GM18951 (cell line): ENCODE measurements around the gene RGPD4.
"Not testable (repeated sequence)": the region's sequence is repeated elsewhere in the genome, so short reads cannot be mapped to it uniquely, and the experiment has no call there.

Experiments used
- POLR2A ChIP-seq: IDR thresholded peaks from 4 replicates; pipeline ENCODE4 v1.6.1; 2011; ENCODE audit warnings: mild to moderate bottlenecking; ENCODE audit not compliant: insufficient read length, insufficient read depth; ENCODE audit errors: extremely low read depth
- in situ Hi-C: fragments of 300-500 bp; cut with MboI; formaldehyde crosslinking; loops from one replicate; pipeline ENCODE4 v1.12.0; 2022; ENCODE audit warnings: low sequenced_read_pairs, mixed read lengths, inconsistent platforms; ENCODE audit not compliant: unreplicated experiment

RGPD4 gene

DNA sequence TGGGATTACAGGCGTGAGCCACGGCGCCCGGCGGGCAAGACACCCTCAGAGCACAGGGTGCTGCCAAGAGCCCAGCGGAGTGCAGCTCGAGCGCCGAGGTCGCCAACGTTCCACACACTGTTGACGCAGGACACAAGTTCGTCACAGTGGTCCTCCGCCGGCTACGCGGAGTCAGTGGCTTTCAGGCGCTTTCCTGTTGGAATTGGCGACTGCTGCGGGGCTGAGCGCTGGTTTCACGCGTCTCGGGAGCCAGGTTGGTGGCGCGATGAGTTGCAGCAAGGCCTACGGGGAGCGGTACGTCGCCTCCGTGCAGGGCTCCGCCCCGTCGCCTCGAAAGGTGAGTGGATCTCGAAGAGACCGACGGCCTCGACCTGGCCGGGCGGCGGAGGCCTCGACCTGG lies at the start of gene RGPD4:
RGPD4 (plus strand) TSS at position 144 of the 400 bp plus-strand sequence; CDS start at position 266, 122 bp downstream.
- in situ Hi-C loops, result not testable (repeated sequence)

DNA sequence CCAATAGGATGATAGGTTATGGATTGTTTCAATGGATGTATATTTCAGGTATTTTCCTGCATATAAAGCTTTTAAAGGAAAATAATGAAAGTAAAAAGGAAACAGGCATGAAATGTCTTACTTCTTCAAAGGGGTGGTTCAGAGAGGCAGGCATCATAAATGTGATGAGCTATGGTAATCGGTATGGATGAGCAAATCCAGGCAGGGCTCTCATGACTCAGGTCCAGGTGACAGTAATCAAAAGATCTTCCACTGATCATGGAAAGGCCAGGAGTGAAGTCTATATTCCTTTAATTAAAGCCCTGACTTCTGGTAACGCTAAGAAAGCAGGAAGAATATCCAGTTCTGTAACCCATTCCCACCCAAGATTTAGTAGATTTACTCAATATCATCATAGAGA lies 48.7 kb upstream of the RGPD4 start:
- in situ Hi-C loops, result no loop called here
- TF ChIP-seq POLR2A, result no peak

GRCh38 chr2:107785756-107786155 lies 40.9 kb upstream of the RGPD4 start:
- no peak for TF ChIP-seq POLR2A
- in situ Hi-C loops, result no loop called here

- no peak for TF ChIP-seq POLR2A
- in situ Hi-C loops, result no loop called here
Measured at GRCh38 chr2:107790837-107791236, 35.9 kb upstream of the RGPD4 start.

GRCh38 chr2:107801498-107801897 lies 25.2 kb upstream of the RGPD4 start:
- TF ChIP-seq POLR2A, result no peak

GRCh38 chr2:107804608-107805498 lies 21.8 kb upstream of the RGPD4 start:
- in situ Hi-C loops, result no loop called here
- TF ChIP-seq POLR2A, result no peak

More at GRCh38 chr2:107801498-107801897, 25.2 kb upstream of the RGPD4 start:
- in situ Hi-C loops, result no loop called here

DNA sequence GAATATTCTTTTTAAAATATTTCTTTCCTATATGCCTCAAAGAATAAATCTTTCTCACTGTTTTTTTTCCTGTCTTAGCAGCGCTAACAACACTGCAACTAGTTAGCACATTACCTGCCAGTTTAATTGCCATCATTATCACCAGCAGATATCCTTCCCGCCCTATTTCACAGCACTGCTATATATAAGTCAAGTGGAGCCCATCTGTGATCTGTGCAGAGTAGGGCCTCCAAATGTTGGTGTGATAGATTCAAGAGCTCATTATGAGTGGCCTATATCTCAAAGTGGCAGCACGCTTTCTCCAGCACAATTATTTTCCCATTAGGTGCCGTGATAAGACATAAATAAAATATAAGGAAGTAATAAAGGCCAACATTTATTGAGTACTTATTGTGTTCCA lies 19.8 kb upstream of the RGPD4 start:
- in situ Hi-C loops, result no loop called here
- TF ChIP-seq POLR2A, result no peak

DNA sequence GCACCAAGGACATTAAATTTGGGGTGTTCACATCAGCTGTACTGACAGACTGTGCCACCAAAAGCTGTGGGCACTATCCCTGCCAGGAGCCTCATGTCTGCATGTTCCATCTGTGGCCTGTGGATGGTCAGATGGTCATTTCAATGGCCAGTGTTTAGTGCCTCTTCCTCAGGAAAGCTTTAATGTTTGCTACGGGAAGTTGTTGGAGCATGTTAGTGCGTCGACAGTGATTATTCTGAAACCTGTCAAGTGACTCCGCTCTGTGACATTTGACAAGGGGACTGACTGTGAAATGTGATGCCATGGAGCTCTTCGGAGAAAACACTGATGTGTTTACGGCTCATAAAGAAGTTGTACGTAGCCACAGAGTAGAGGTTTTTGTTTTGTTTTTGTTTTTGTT lies 18.7 kb upstream of the RGPD4 start:
- no peak for TF ChIP-seq POLR2A
- in situ Hi-C loops, result no loop called here

DNA sequence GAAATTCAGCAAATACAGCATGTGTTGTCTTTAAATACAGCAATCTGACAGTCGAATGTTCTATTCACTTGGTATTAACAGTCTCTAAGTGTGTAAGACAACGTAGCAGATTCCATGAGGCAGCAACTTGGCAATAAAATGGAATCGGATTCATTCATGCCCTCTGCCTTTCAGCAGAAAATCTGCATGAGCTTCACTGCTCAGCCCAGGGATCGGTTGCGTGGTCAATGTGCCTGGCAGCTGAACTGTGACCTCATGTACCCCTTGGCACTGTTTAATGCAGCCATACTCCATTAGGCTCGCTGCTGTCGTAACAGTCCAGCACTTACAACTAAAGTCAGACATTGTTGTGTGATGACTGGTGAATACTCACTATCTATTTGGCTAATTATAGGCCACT lies 17.7 kb upstream of the RGPD4 start:
- in situ Hi-C loops, result no loop called here
- no peak for TF ChIP-seq POLR2A

- in situ Hi-C loops, result no loop called here
- TF ChIP-seq POLR2A, result no peak
Measured at GRCh38 chr2:107809835-107810234, 16.9 kb upstream of the RGPD4 start.

DNA sequence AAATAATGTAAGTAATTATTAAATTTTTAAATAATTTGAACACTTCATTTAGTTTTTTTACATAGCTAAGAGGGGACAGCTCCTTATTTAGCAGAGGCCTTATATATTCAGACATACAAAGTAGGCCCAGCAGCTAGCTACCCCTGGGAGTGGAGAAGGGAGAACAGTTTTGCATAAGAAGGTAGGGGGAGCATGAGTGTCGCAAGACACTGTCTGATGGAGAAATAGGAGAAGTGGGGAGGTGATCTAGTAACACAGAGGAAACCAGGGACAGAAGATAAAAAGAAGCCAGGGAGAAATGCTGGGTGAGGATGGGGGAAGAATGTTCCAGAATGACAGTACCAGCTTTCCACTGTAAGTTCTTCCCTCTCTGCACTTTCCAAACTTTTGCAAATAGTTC lies 16.0 kb upstream of the RGPD4 start:
- in situ Hi-C loops, result no loop called here
- TF ChIP-seq POLR2A, result no peak

GRCh38 chr2:107811411-107811810 lies 15.3 kb upstream of the RGPD4 start:
- in situ Hi-C loops, result no loop called here
- no peak for TF ChIP-seq POLR2A

DNA sequence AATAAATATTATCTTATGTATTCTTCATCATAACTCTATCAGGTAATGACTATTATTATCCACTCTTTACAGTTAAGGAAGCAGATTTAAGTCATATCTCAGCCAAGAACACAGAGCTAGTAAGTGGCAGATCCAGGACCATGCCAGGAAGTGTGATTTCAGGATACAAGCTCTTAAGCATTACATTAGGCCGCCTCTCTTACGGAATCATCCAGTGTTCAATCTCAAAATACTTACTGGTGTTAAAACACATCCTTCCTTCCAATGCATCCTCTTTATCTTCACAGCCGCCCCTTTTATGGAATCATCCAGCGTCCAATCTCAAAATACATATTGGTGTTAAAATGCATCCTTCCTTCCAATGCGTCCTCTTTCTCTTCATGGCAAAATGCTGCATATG lies 14.7 kb upstream of the RGPD4 start:
- in situ Hi-C loops, result no loop called here
- TF ChIP-seq POLR2A, result no peak

DNA sequence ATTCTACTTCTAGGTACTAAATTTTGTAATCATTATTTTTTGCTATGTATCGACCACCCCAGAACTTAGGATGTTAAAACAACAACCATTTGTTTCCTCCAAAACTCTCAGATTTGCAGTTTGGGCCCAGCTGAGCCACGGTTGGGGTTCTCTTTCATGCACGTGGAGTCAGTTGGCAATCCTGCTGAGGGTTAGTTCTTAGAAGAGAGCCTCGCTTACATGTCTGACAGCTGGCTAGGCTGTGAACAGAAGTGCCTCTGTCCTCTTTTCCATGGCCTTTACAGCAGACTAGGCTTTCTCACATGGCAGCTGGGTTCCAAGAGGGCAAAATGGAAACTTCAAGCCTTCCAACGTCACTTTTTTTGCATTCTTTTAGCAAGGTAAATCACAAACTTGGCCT lies 9.3 kb upstream of the RGPD4 start:
- no peak for TF ChIP-seq POLR2A
- in situ Hi-C loops, result no loop called here
